ENCODE measurements around the gene PCSK4. TPM values are rescaled to one million over a fixed set of nuclear protein-coding genes. Genes with fewer than 3 reads are reported as not detected.

The PCSK4 gene
- total and polyA plus RNA-seq, 2 donors (not counting 3 experiments of a cell fraction or from before 2014, with no cell fraction given) = 1.2 to 1.7 TPM

GRCh38 chr19:1491849-1492170, 1.7 kb upstream of the PCSK4 start:
- intact Hi-C loops (cut with micrococcal nuclease) (loop anchor here (2.0 kb wide), 1 partner anchor 21 kb away; no protein-coding TSS in a partner anchor), dilution Hi-C loops (cut with MboI; ENCODE audit: extremely low pct_ligation_motif_present, low sequenced_read_pairs) (no loop called here)
- Histone ChIP-seq H3K4me1 (ENCODE audit: control insufficient read depth, extremely low read depth, insufficient read depth, low read length) (peaks cover 10% of the 10 kb centered on the region), H3K9ac (replicated peaks; ENCODE audit: extremely low read depth, insufficient read depth, low read length) (no peak overlapping the region), H3K9me3 (replicated peaks; ENCODE audit: control insufficient read depth, insufficient read depth, low read length) (no peaks in the 10 kb centered on the region), H3K36me3 (ENCODE audit: control insufficient read depth in 2 of 2, extremely low read depth in 1 of 2, insufficient read depth in 2 of 2, low read length in 2 of 2) (no peaks in the 10 kb centered on the region), H3K79me2 (ENCODE audit: control insufficient read depth, insufficient read depth, low read length) (no peaks in the 10 kb centered on the region), H3K27ac (ENCODE audit: insufficient read depth, low read depth, low read length) (no peak overlapping the region), H3K4me2 (ENCODE audit: insufficient read depth, low read length) (no peak overlapping the region), H4K20me1 (replicated peaks; ENCODE audit: control insufficient read depth, extremely low read depth, insufficient read depth, low read length) (no peaks in the 10 kb centered on the region), H3K9me1 (replicated peaks; ENCODE audit: control insufficient read depth, extremely low read depth, insufficient read depth, low read length) (no peaks in the 10 kb centered on the region), H3K27me3 (ENCODE audit: control insufficient read depth in 2 of 2, insufficient read depth in 2 of 2, low read length in 2 of 2) (peaks cover 0 to 6% of the 10 kb centered on the region in 2 experiments), H3K4me3 (replicated peaks in 1 of 3; ENCODE audit: insufficient read depth in 1 of 3, low read depth in 1 of 3, low read length in 3 of 3) (no peak overlapping the region), H2AFZ (ENCODE audit: low read depth, low read length) (no peak overlapping the region)
- no TSS peak for BruUV-seq (replicated peaks)
- no peak for TF ChIP-seq MYC (IDR thresholded peaks at IDR 0.05; ENCODE audit: low read depth, low read length)
- POLR2A ChIA-PET = interaction anchor here (1.5 kb wide), 1 partner anchor 223 kb away, joined by 6 read pairs; the partner anchor contains the start of gene CIRBP
- FAIRE-seq (no peak), DNase-seq (ENCODE audit: low read depth, low spot score) (no peak)
- CTCF ChIA-PET = interaction anchor here (1.0 to 2.0 kb wide), 4 partner anchors 11 to 54 kb away, joined by 3 to 8 read pairs (median 5); no protein-coding TSS in a partner anchor

DNA sequence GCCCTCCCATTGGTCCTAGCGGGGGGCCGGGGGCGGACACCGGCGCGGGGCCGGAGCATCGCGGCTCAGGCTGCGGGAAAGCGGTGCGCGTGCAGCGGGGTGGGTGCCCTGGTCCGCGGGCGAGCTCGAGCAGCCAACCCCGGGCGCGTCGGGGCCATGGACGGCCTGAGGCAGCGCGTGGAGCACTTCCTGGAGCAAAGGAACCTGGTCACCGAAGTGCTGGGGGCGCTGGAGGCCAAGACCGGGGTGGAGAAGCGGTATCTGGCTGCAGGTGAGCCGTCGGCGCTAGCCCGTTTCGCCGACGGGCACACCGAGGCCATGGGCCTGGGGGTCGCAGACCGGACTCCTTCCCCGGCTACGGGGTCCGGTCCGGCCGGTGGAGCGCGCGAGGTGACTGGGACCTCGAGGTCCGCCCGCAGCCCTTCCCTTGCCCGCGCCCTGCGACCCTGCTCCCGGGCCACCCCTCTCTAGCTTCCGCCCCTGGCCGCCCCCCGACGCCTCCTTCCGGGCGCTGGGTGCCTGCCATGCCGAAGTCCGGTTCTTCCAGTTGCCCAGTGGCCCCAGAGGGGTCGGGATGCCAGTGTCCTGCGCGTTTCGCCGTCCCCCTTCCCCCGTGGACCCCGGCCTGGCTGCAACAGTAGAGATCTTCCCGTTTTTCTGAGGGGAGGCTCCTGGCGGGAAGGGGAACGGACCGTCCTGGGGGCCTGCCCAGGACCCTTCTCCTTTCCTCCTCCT, 1.1 kb upstream of the PCSK4 start, which contains the start of gene REEP6:
Gene REEP6 (plus strand): TSS at position 68 of the 735 bp plus-strand sequence. CDS start 89 bp downstream, at position 157.
- Histone ChIP-seq H3K79me2 (ENCODE audit: control insufficient read depth, insufficient read depth, low read length) (no peaks in the 10 kb centered on the region), H3K9me1 (replicated peaks; ENCODE audit: control insufficient read depth, extremely low read depth, insufficient read depth, low read length) (no peaks in the 10 kb centered on the region), H3K27me3 (ENCODE audit: control insufficient read depth in 2 of 2, insufficient read depth in 2 of 2, low read length in 2 of 2) (peaks cover 0 to 6% of the 10 kb centered on the region in 2 experiments), H4K20me1 (replicated peaks; ENCODE audit: control insufficient read depth, extremely low read depth, insufficient read depth, low read length) (no peaks in the 10 kb centered on the region), H3K9me3 (replicated peaks; ENCODE audit: control insufficient read depth, insufficient read depth, low read length) (no peaks in the 10 kb centered on the region), H3K4me3 (replicated peaks in 1 of 3; ENCODE audit: insufficient read depth in 1 of 3, low read depth in 1 of 3, low read length in 3 of 3) (peak within 1 kb of the TSS; percentile 11 to 51 (median 35)), H3K27ac (ENCODE audit: insufficient read depth, low read depth, low read length) (no peak within 1 kb of the TSS), H3K36me3 (ENCODE audit: control insufficient read depth in 2 of 2, extremely low read depth in 1 of 2, insufficient read depth in 2 of 2, low read length in 2 of 2) (no peaks in the 10 kb centered on the region), H3K4me1 (ENCODE audit: control insufficient read depth, extremely low read depth, insufficient read depth, low read length) (peaks cover 10% of the 10 kb centered on the region), H3K4me2 (ENCODE audit: insufficient read depth, low read length) (peak within 1 kb of the TSS; percentile 46), H3K9ac (replicated peaks; ENCODE audit: extremely low read depth, insufficient read depth, low read length) (no peak within 1 kb of the TSS), H2AFZ (ENCODE audit: low read depth, low read length) (peak within 1 kb of the TSS; percentile 79)
- CTCF ChIA-PET = interaction anchor here (1.3 to 2.0 kb wide), 4 partner anchors 11 to 55 kb away, joined by 3 to 8 read pairs (median 8); no protein-coding TSS in a partner anchor
- dilution Hi-C loops (cut with MboI; ENCODE audit: extremely low pct_ligation_motif_present, low sequenced_read_pairs) (no loop called here), intact Hi-C loops (cut with micrococcal nuclease) (loop anchor here (2.0 kb wide), 1 partner anchor 20 kb away; no protein-coding TSS in a partner anchor)
- FAIRE-seq (no peak), DNase-seq (ENCODE audit: low read depth, low spot score) (no peak)
- no TSS peak for BruUV-seq (replicated peaks)
- POLR2A ChIA-PET = interaction anchor here (0.6 to 1.5 kb wide), 3 partner anchors 23 to 222 kb away, joined by 3 to 9 read pairs (median 6); partner anchors contain the start of gene CIRBP
- TF ChIP-seq FOS (IDR thresholded peaks at IDR 0.05; ENCODE audit: borderline replicate concordance, insufficient read depth, low read length) (no peak), CTCF (IDR thresholded peaks at IDR 0.05; ENCODE audit: extremely low read depth in 1 of 2, insufficient read depth in 1 of 2, low read depth in 1 of 2, low read length in 2 of 2) (no peak), POLR2AphosphoS5 (IDR thresholded peaks at IDR 0.05; ENCODE audit: insufficient read depth, low read depth, low read length) (no peak)

Data from endothelial cell of umbilical vein (primary cell).